T-helper 22 cell (primary cell): ENCODE results near the gene LIG4.

Experiments
- DNase-seq: peaks from one replicate; pipeline ENCODE4 v3.0.0-alpha.2; 2020; ENCODE audit warnings: low read depth

LIG4 gene

GRCh38 chr13:108194435-108194936 is 20.9 kb downstream of the LIG4 start:
- no peak for DNase-seq

GRCh38 chr13:108193806-108194205 is 21.5 kb downstream of the LIG4 start:
- DNase-seq = no peak

GRCh38 chr13:108190897-108191296 is 24.4 kb downstream of the LIG4 start:
- no peak for DNase-seq

- no peak for DNase-seq
Measured at GRCh38 chr13:108188260-108188659, 27.1 kb downstream of the LIG4 start.

- no peak for DNase-seq
Measured at GRCh38 chr13:108185223-108185622, 30.1 kb downstream of the LIG4 start.

- no peak for DNase-seq
Measured at GRCh38 chr13:108182652-108183051, 32.7 kb downstream of the LIG4 start.

- no peak for DNase-seq
Measured at GRCh38 chr13:108178078-108178477, 37.3 kb downstream of the LIG4 start.

- peak; percentile 9 for DNase-seq
Measured at GRCh38 chr13:108176685-108177274, 38.6 kb downstream of the LIG4 start.

- DNase-seq = no peak
Measured at GRCh38 chr13:108168929-108169328, 46.4 kb downstream of the LIG4 start.

- no peak for DNase-seq
Measured at GRCh38 chr13:108166078-108166477, 49.3 kb downstream of the LIG4 start.

GRCh38 chr13:108158746-108159145 is 56.6 kb downstream of the LIG4 start:
- DNase-seq = no peak
